ENCODE results near the gene ELMO3. TPM values are rescaled to one million over a fixed set of nuclear protein-coding genes. Genes with fewer than 3 reads are reported as not detected.

The ELMO3 gene
- total and polyA plus RNA-seq, 2 experiments from 2014 or later = 0.15 to 1.1 TPM

DNA sequence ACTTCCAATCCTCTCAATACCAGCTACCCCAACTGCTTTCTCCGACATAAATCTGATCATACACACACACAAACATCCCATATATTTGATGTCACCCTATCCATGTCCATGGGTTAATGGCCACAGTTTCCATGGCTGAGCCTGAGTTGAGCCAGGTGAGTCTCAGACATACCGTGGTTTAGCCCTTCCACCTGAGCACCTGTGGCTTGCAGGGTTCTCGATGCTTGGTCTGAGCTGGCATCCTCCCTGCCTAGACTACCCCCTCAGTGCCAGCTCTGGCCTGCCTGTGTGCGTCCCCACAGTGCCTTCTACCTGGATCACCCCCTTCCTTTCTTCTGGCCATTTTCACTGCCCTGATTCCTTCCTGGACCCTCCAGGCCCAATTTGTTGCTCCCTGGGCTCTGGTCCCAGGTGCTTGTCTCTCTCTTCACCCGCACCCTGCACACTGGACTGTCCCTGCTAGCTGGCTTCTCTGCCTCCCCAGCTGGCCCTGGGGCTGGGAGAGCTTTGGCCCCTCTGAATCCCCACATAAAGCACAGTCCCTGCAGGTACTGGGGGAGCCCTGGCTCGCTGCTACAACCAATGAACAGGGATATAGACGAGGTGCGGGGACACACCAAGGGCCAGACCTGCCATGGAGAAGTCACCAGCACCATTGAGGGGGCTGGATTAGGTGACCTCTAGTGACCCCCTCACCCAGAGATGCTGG is 7.4 kb downstream of the ELMO3 start:
- Histone ChIP-seq H3K27me3 (no peaks in the 10 kb centered on the region), H3K36me3 (peaks cover 2% of the 10 kb centered on the region), H3K27ac (no peak overlapping the region), H3K9me3 (ENCODE audit: low read depth) (no peaks in the 10 kb centered on the region), H3K4me1 (ENCODE audit: low read depth) (no peaks in the 10 kb centered on the region), H3K4me3 (no peak overlapping the region)
- no peak for DNase-seq (ENCODE audit: low read depth in 1 of 2, low spot score in 1 of 2)
- TF ChIP-seq, protein P1, sequence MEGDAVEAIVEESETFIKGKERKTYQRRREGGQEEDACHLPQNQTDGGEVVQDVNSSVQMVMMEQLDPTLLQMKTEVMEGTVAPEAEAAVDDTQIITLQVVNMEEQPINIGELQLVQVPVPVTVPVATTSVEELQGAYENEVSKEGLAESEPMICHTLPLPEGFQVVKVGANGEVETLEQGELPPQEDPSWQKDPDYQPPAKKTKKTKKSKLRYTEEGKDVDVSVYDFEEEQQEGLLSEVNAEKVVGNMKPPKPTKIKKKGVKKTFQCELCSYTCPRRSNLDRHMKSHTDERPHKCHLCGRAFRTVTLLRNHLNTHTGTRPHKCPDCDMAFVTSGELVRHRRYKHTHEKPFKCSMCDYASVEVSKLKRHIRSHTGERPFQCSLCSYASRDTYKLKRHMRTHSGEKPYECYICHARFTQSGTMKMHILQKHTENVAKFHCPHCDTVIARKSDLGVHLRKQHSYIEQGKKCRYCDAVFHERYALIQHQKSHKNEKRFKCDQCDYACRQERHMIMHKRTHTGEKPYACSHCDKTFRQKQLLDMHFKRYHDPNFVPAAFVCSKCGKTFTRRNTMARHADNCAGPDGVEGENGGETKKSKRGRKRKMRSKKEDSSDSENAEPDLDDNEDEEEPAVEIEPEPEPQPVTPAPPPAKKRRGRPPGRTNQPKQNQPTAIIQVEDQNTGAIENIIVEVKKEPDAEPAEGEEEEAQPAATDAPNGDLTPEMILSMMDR (IDR thresholded peaks at IDR 0.05; ENCODE audit: low read depth, low read length) = no peak

DNA sequence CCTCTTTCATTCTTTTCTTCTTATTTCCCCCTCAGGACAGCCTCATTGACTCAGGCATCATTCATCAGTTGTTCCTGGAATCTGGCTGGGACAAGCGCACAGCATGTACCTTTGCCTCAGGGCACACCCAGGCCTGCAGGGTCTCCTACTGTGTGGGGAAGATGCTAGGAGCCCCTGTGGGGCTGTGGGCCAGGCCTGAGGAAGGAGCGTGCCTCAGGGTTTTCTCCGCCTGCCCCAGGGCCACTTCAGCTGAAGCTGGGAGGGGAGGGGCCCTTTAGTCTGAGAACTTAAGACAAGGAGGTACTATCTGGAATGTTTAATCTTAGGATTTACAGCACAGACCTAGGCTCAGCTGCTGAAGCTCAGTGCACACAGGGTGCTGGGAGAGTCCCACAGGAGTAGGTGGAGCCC is 7.9 kb downstream of the ELMO3 start:
- Histone ChIP-seq H3K27ac (no peak overlapping the region), H3K9me3 (ENCODE audit: low read depth) (no peaks in the 10 kb centered on the region), H3K4me3 (no peak overlapping the region), H3K36me3 (peaks cover 2% of the 10 kb centered on the region), H3K4me1 (ENCODE audit: low read depth) (no peaks in the 10 kb centered on the region), H3K27me3 (no peaks in the 10 kb centered on the region)
- no peak for DNase-seq (ENCODE audit: low read depth in 1 of 2, low spot score in 1 of 2)
- TF ChIP-seq, protein P1 (IDR thresholded peaks at IDR 0.05; ENCODE audit: low read depth, low read length) = no peak

DNA sequence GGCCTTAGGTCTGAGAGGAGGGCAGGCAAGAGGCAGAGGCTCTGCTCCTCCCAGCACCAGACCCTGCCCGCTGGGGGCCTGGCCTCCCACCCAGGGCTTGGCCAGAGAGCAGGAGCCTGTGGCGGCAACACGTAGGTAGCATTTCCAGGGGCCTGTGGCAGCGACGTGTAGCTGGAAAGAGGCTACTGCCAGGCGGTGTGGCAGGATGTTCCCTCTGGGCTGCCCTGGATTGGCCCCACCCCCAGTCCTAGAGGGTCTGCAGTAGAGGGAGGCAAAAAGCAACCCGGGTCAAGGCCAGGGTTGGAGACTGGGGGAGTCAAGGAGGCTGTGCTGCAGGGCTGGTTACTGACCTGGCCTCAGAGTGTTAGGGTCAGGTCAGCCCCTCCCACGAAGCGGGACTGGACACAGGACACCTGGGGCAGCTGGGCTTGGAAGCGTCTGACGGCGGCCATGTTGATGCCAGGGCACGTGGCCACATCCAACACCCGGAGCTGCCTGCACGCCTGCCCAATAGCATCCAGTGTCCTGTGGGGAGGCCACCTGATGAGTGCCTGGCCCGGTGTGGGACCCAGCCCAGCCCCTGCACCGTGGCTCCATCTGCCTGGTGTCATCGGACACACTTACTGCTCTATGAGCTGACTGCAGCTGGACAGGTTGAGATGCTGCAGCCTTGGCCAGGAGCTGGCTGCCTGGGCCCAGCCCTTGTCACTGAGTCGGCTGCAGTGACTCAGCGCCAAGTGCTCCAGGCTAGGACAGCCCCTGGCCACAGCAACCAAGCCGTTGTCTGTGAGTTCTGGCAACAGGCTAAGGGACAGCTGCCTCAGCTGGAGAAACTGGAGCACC is 8.5 kb downstream of the ELMO3 start:
- DNase-seq (ENCODE audit: low read depth in 1 of 2, low spot score in 1 of 2) = no peak

DNA sequence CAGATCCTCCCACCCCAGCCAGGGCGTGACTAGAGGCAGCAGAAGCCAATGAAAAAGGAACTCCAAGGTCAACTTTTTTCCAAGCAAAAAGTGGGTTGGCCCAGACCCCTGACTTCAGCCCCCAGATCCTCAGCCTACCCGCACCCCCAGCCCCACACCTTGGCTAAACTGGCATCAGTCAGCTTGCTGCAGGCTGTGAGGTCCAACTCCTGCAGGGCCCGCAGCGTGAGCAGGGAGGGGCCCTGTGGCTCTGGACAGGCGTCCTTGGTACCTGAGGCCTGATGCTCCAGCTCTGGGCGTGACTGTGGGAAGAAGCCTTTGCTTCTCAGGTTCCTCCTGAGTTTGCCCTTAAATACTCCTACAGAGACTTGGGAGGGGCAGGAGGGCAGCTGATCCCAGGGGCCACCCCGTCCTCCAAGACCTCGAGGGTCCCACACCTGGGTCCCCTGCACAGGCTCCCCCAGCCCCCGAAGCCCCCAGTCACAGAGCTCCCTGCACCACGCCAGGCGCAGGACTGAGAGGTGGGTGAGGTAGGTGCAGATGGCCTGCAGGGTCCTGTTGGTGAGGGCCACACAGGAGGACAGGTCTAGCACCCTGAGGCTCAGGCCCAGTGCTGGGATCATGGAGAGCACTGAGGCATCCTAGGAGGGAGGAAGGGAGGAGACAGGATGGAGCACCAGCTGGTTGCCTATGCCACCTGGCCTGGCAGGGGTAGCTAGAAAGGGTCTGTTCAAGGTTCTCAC is 9.4 kb downstream of the ELMO3 start:
- Histone ChIP-seq H3K36me3 (peaks cover 2% of the 10 kb centered on the region), H3K9me3 (ENCODE audit: low read depth) (no peaks in the 10 kb centered on the region), H3K27me3 (no peaks in the 10 kb centered on the region), H3K27ac (no peak overlapping the region), H3K4me1 (ENCODE audit: low read depth) (no peaks in the 10 kb centered on the region), H3K4me3 (no peak overlapping the region)
- no peak for DNase-seq (ENCODE audit: low read depth in 1 of 2, low spot score in 1 of 2)
- TF ChIP-seq, protein P1 (IDR thresholded peaks at IDR 0.05; ENCODE audit: low read depth, low read length) = no peak

More for the DNA sequence above, 8.5 kb downstream of the ELMO3 start:
- H3K4me1 ChIP-seq (ENCODE audit: low read depth) = no peaks in the 10 kb centered on the region
- peaks cover 2% of the 10 kb centered on the region for H3K36me3 ChIP-seq
- no peaks in the 10 kb centered on the region for H3K27me3 ChIP-seq
- no peaks in the 10 kb centered on the region for H3K9me3 ChIP-seq (ENCODE audit: low read depth)
- H3K27ac ChIP-seq = no peak overlapping the region
- TF ChIP-seq, protein P1 (IDR thresholded peaks at IDR 0.05; ENCODE audit: low read depth, low read length) = no peak
- no peak overlapping the region for H3K4me3 ChIP-seq

DNA sequence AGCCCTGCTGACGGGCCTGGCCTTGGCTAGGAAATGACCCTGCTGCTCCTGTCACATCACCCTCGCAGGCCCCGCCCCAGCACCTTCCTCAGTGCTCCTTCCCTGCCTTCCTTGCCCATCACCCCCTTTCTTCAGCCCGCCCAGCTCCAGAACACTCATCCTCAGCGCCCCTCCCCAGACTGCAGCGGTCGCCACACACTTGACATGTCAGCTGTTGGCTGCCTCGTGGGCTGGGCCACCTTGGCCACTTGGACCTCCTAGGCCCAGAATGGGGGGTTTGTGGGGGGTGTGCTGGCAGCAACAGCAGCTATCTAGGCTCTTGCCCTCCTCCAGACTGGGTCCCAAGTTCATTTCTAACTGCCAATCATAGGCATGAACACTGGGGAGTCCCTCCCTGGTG is 10.6 kb downstream of the ELMO3 start:
- no peaks in the 10 kb centered on the region for H3K4me1 ChIP-seq (ENCODE audit: low read depth)
- no peaks in the 10 kb centered on the region for H3K36me3 ChIP-seq
- no peak overlapping the region for H3K4me3 ChIP-seq
- H3K9me3 ChIP-seq (ENCODE audit: low read depth) = no peaks in the 10 kb centered on the region
- H3K27ac ChIP-seq = no peak overlapping the region
- TF ChIP-seq, protein P1 (IDR thresholded peaks at IDR 0.05; ENCODE audit: low read depth, low read length) = no peak
- no peak for DNase-seq (ENCODE audit: low read depth in 1 of 2, low spot score in 1 of 2)
- H3K27me3 ChIP-seq = no peaks in the 10 kb centered on the region
